Right ventricle myocardium inferior (tissue), 1 donor: ENCODE data around the gene TMEM158. TPM values are rescaled to one million over a fixed set of nuclear protein-coding genes. Genes with fewer than 3 reads are reported as not detected.

ENCODE experiments used
- ATAC-seq: fragments of 200-7000 bp; cut with Tn5 transposase; one replicate; pipeline ENCODE4 v1.9.1; 2020; ENCODE audit warnings: mild to moderate bottlenecking, moderate library complexity
- DNase-seq: peaks from one replicate; pipeline ENCODE4 v3.0.0; 2021; ENCODE audit errors: missing footprints
- intact Hi-C: fragments of 100-400 bp; cut with DNase I; formaldehyde crosslinking; loops from one replicate; pipeline ENCODE4 v1.11.0; 2022
- long read RNA-seq: library from polyadenylated mRNA; unstranded; transcript quantifications from one replicate; pipeline ENCODE4 v2.0.0, GENCODE V29; 2021
- total RNA-seq: library from RNA; stranded (reverse); fragmentation: NEBNext Ultra II Directional; extraction: Animal tissue kit (Norgen Biotek cat#: 25700); gene quantifications from one replicate; pipeline ENCODE4 v1.2.1, GENCODE V29; 2021
- donor health status: DM: no; HTN: yes; CAD: no; lungs with severe emphysema.

TMEM158 gene
- 0.60 TPM for total RNA-seq
- long read RNA-seq, partial matches to known transcripts, result 0 of 1 reads
- long read RNA-seq, other reads (novel, unspliced or antisense), result 0 of 1 reads

DNA sequence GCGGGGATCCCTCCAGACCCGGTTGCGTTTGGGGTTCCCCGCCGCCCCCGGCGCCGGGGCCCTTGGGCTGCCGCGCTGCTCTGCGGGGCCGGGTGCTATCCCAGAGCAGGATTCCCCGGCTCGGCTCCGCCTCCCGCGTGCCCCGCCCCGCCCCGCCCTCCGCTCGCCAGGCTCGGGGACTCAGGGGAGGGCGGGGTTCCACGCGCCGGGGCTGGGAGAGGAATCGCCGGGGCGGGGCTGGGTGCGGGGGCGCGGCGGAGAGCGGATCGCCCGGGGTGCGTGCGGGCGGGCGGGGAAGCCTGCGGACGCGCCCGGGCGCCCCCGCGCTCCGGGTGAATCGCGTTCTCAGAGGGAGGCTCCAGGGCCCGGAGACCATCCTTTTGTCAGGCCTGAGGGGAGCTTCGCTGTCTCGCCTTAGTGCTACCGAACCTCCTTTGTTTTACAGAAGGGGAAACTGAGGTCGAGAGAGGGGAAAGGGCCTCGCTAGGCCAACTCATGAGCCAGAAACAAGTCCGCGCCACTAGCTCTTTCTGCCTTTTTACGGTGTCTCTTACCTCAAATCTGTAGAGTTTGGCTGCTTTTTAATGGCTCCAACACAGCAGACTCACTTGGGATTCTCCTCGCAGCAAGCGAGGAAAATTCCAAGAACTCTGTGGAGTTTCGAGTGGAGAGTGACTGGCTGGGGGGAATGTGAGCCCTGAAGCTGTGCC lies at the start of gene TMEM158:
Gene TMEM158, minus strand, starts transcription at position 82 of the 710 bp plus-strand sequence. CDS start 260 bp downstream, outside the sequence.
- DNase-seq (peak; percentile 92), ATAC-seq (peak; percentile 92)
- intact Hi-C loops, result loop anchor here (5.0 kb wide), 1 partner anchor 271 kb away; no protein-coding TSS in a partner anchor

GRCh38 chr3:45275006-45275704 lies 49.1 kb upstream of the TMEM158 start:
- ATAC-seq (no peak), DNase-seq (no peak)
- intact Hi-C loops, result no loop called here

DNA sequence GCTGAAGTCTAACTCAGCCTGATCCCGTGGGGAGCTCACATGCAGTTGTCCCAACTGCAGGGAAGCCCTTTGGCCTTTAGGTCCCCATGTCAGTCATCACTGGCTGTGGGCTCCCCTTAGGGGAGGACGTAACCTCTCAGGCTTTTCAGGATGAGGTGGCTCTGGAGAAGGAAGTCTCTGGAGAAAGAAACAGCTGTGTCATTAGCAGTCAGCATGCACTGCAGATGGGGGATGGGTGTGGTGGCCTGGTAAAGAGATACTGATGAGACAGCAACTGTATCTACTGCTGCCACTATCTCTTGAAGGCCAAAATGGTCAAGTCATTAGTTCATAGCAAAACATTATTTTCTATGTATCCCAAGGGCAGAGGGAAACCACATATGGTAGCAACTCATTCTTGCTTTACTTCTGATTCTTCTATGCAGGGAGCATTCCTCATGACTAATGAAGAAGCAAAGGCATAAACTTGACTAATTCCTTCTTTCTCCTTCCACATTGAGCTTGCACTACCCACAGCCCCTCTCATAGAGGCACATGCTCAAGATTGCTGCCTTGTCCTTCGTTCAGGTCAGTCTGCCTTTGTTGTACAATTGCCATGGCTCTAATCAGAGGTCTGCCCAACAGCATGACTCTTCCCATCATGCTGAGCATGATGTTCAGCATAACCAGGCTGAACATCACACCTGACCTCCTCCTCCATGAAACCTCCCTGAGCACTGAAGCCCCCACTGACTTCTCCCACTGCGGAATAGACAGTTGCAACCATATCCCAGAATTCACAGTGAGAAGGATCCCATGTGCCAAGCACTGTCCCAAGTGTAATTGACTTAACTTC lies 47.8 kb upstream of the TMEM158 start:
- no peak for DNase-seq
- no peak for ATAC-seq
- intact Hi-C loops, result no loop called here

DNA sequence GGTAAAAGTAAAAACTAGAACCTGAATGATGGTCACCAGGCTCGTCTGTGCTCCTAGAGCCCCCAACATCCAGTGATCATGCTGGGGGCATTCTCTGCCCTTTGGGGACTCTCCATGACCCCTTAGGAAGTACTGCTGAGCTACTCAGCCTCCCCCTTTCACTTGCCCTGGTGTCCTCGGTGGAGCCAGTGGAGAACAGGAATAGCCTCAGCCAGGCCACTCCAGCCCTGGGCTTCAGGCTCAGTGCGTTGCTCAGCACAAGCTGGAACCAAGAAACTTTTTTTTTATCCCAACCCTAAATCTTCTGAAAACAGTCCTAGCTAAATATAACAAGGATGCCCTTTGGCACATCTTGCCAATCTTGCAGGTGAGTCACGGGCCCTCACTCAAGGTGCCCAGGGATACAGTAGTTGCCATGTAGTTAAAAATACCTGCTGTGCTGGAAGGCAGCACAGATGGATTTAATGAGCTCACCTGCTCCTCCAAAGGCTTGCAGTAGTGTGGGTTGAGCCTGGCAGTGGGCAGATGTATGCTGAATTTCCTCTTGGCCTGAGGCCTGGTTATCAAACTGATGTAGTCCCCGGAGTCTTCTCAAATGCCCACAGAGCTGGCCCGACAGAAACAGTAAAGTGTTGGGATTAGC lies 46.9 kb upstream of the TMEM158 start:
- no peak for DNase-seq
- no peak for ATAC-seq
- intact Hi-C loops, result no loop called here

GRCh38 chr3:45272032-45272810 lies 46.1 kb upstream of the TMEM158 start:
- DNase-seq, result no peak
- intact Hi-C loops, result no loop called here
- ATAC-seq, result no peak

DNA sequence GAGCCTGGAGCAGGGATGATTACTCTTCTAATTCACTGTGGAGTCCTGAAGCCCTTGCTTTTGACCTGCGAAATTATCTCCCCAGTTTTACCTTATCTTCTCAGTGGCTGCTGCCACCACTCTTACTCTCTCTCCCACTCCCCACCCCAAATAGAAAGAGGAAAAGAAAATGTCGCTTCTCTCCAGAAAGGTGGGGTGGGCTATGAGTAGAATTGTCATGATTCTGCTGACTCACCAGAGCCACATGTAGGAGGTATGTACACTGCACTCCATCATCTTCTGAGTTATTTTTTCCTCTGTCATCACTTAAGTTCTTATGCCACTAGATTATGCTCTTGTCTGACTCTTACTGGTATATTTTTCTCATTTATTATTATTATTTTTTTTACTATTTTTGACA lies 43.9 kb upstream of the TMEM158 start:
- intact Hi-C loops, result no loop called here
- no peak for DNase-seq

GRCh38 chr3:45267097-45267496 lies 41.0 kb upstream of the TMEM158 start:
- no peak for ATAC-seq
- no peak for DNase-seq
- intact Hi-C loops, result no loop called here

More for the DNA sequence above, 43.9 kb upstream of the TMEM158 start:
- ATAC-seq, result no peak

DNA sequence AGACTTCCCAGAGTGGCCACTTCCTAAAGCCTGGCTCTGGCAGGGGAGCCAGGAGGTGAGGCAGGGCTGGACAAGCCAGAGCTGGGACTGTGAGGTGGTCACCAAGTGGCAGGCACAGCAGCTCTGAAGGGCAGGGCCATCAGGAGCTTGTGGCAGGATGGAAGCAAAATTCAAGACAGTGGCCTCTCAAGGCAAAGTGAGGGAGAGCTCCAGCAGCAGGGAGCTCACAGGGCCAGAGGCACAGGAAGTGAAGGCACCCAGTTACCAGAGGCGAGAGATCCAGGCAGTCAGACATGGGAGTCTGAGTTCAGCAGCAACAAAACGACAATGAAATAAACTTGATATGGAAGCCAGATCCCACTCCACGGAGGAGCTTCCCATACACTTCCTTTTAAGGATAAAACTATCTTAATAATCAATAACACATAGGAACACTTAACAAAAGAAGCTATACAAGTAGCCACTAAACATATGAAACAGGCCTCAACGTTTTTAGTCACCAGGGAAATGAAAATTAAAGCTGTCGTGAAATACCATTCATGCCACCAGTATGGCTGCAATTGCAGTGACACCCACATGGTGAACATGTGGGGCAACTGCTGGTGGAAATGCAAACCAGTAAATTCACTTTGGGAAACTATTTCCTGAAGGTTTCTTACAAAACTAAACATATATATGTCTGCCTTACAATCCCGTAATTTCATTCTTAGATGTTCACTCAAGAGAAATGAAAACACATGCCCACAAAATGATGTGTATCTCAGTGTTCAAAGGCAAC lies 35.4 kb upstream of the TMEM158 start:
- intact Hi-C loops, result no loop called here
- no peak for DNase-seq
- ATAC-seq, result no peak

DNA sequence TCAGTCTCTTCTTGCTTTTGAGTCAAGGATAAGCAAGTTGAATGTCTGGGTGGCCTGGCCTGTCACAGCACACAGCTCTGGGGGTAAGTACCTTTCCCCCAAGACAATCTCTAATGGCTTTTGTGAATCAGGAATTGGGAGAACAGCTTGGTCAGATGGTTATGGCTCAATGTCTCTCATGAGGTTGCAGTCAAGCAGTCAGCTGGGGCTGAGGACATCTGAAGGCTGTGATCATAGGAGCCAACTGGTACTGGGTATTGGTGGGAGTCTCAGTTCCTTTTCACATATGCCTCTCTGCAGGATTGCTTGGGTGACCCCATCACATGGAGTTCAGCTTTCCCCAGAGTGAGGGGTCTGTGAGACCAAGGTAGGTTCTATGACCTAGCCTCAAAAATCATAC lies 33.0 kb upstream of the TMEM158 start:
- ATAC-seq, result no peak
- no peak for DNase-seq
- intact Hi-C loops, result no loop called here

GRCh38 chr3:45258317-45258716 lies 32.2 kb upstream of the TMEM158 start:
- intact Hi-C loops, result no loop called here
- no peak for DNase-seq
- no peak for ATAC-seq

- intact Hi-C loops, result no loop called here
- ATAC-seq, result no peak
Observed at GRCh38 chr3:45253316-45253715, 27.2 kb upstream of the TMEM158 start.

DNA sequence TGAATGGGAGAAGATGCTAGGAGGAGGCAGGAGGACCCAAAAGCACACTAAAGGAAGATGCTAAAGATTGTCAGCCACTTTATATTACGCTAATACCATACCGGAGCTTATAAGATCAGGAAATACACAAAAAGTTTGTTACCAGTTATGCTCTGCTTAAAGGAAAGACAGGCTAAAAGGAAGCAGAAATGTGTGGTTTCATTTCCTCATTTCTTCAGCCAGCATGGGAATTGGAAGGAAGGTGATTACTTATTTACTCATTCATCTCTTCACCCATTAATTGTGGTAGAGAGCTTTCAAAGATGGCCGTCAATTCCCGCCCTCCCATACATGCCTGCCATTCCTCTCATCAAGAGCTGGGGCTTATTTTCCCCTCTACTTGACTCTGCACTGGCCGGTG lies 26.7 kb upstream of the TMEM158 start:
- DNase-seq (no peak), ATAC-seq (no peak)
- intact Hi-C loops, result no loop called here

More at GRCh38 chr3:45253316-45253715, 27.2 kb upstream of the TMEM158 start:
- no peak for DNase-seq

DNA sequence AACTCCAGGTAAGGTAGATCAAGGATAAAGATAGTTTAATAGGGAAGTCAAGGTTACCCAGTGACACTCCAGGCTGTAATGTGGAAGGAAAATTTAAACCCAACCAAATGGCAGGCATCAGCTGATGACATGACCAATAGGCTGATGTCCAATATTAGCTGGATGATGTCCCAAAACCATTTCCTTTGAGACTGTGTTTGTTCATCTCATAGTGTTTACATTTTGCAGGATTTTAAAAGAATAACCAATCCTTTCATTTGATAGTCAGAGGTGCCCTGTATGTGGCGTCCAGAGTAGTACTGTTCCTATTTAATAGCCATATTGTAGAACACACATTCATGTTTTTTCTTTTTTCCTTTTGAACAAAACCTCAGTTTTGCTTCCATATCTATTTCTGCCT lies 23.3 kb upstream of the TMEM158 start:
- no peak for ATAC-seq
- DNase-seq, result no peak
- intact Hi-C loops, result no loop called here

DNA sequence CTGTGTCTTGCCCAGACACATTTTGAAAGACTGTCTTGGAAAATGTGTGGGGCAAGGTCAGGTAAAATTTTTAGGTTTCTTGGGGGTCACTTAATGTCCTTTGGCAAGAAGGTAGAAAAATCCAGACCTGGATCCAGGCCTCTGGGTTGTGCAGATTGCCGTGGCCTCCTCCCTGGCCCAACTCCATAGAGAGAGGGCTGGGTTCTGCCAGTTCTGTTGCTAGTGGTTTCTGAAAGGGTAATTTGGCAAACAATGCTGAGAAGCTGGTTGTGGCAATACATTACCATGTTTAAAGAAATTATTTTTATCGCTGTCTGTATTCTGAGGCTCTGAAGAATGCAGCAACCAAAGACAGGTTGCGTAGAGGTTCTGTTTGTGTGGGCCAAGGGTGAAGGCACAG lies 20.2 kb upstream of the TMEM158 start:
- intact Hi-C loops, result no loop called here
- no peak for ATAC-seq
- no peak for DNase-seq

DNA sequence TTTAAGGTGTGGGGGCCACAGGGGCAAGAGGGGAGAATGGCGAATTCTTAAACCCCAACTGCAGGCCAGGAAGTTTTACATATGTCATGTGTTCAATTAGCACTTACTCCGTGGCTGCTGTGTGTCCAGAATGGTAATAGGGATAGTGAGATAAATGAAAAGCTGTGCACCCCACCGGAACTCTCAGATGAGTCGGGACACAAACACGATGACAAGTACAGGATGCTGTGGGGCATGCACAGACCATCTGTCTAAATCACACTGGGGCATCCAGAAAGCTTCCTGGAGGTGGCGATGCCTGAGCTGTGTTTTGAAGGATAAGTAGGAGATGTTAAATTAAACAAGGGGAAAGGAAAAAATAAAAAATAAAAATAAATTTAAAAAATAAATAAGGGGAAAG lies 18.3 kb upstream of the TMEM158 start:
- DNase-seq, result no peak
- no peak for ATAC-seq
- intact Hi-C loops, result no loop called here

GRCh38 chr3:45241206-45241605 lies 15.1 kb upstream of the TMEM158 start:
- no peak for ATAC-seq
- DNase-seq, result no peak
- intact Hi-C loops, result no loop called here

- intact Hi-C loops, result no loop called here
Observed at GRCh38 chr3:45240292-45240691, 14.2 kb upstream of the TMEM158 start.

More at GRCh38 chr3:45240292-45240691, 14.2 kb upstream of the TMEM158 start:
- no peak for ATAC-seq
- no peak for DNase-seq
